ENCODE data around the gene FAM3C. TPM values are rescaled to one million over a fixed set of nuclear protein-coding genes. Genes with fewer than 3 reads are reported as not detected.

The FAM3C gene
- total RNA-seq, 2 donors from 2014 or later: 33.6 to 69.3 TPM

DNA sequence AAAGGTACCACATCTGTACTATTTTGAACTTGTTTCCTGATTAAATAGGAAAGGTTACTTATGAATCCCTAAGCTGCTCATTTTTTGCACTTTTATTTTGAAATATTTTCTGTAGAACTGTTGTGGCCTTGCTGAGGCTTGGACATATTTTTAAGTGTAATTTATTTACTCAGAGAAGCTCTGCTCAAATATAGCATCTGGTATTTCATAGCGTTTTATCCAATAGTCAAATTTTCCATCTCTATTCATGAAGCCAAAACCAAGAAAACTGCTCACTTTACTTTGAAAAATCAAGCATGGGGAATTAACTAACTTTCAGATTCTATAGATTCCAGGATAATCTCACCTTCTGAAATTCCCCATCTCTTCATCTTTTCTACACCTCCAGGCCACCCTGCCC lies 6.6 kb upstream of the FAM3C start:
- WGBS, 2 donors: 44 to 50% methylated on average over 1 of the region's 1 CpG
- TF ChIP-seq POLR2A (IDR thresholded peaks at IDR 0.05) (no peak), CTCF (IDR thresholded peaks at IDR 0.05) (no peak)
- Histone ChIP-seq H3K27ac (no peak overlapping the region), H3K9me3 (no peaks in the 10 kb centered on the region), H3K27me3 (no peaks in the 10 kb centered on the region), H3K4me3 (no peak overlapping the region), H3K4me1 (peaks cover 10% of the 10 kb centered on the region), H3K36me3 (replicated peaks in 1 of 2; ENCODE audit: insufficient read depth in 1 of 2, low read depth in 2 of 2) (no peaks in the 10 kb centered on the region)
- DNase-seq (no peak), ATAC-seq (no peak)
- intact Hi-C loops (cut with DNase I): no loop called here

- peaks cover 18% of the 10 kb centered on the region for H3K4me1 ChIP-seq
- H3K9me3 ChIP-seq: no peaks in the 10 kb centered on the region
- 59 to 70% methylated on average over 3 of the region's 3 CpGs for WGBS, 2 donors
- TF ChIP-seq CTCF (IDR thresholded peaks at IDR 0.05) (no peak), POLR2A (IDR thresholded peaks at IDR 0.05) (no peak)
- H3K36me3 ChIP-seq (replicated peaks in 1 of 2; ENCODE audit: insufficient read depth in 1 of 2, low read depth in 2 of 2): no peaks in the 10 kb centered on the region
- intact Hi-C loops (cut with DNase I): no loop called here
- H3K4me3 ChIP-seq: no peak overlapping the region
- no peak for ATAC-seq
- DNase-seq: no peak
- no peak overlapping the region for H3K27ac ChIP-seq
- H3K27me3 ChIP-seq: no peaks in the 10 kb centered on the region
Observed at GRCh38 chr7:121401896-121402295, 5.8 kb upstream of the FAM3C start.

DNA sequence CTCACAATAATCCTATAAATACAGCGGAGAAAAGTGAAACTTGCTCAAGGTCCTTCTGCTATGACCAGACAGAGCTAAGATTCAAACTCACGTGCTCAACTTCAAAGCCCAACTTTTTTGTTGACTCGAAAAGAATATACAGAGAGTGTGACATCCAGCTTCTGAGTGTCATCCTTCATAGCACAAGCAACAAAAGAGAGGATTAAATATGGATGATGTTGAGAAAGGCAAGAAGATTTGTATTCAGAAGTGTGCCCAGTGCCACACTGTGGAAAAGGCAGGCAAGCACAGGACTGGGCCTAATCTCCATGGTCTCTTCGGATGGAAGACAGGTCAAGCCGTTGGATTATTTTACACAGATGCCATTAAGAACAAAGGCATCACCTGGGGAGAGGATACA lies 2.1 kb upstream of the FAM3C start:
- H3K27me3 ChIP-seq: no peaks in the 10 kb centered on the region
- no peak overlapping the region for H3K4me3 ChIP-seq
- no peaks in the 10 kb centered on the region for H3K9me3 ChIP-seq
- ATAC-seq (peak; percentile 10), DNase-seq (peak; percentile 50 to 67 (median 60))
- WGBS, 2 donors: 14 to 20% methylated on average over 5 of the region's 5 CpGs
- intact Hi-C loops (cut with DNase I): no loop called here
- peak overlapping the region; percentile 30 to 95 (median 92) for H3K27ac ChIP-seq
- no peaks in the 10 kb centered on the region for H3K36me3 ChIP-seq (replicated peaks in 1 of 2; ENCODE audit: insufficient read depth in 1 of 2, low read depth in 2 of 2)
- TF ChIP-seq POLR2A (IDR thresholded peaks at IDR 0.05) (no peak), CTCF (IDR thresholded peaks at IDR 0.05) (peak in 6 of 7 experiments; percentile 35 to 79 (median 65))
- peaks cover 40% of the 10 kb centered on the region for H3K4me1 ChIP-seq

DNA sequence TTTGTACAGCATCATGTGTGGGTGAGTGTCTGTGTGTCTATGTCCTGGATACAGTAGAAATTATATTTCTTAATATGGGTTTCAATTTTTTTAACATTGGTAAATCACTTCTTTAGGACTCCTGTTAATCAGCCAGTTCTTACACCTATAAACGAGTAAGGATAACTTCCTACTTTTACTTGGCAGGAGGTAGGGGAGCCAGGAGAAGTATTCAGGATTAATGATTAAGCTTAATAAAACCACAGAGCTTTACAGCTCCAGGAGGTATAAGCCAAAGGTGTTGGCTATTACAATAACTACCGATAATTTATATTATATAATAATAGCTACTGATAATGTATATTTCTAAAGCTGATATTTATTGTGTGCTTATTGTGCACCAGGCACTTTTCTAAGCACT lies 1.7 kb upstream of the FAM3C start:
- Histone ChIP-seq H3K27ac (peak overlapping the region; percentile 62 to 95 (median 92)), H3K27me3 (no peaks in the 10 kb centered on the region), H3K36me3 (replicated peaks in 1 of 2; ENCODE audit: insufficient read depth in 1 of 2, low read depth in 2 of 2) (no peaks in the 10 kb centered on the region), H3K9me3 (no peaks in the 10 kb centered on the region), H3K4me1 (peaks cover 40% of the 10 kb centered on the region), H3K4me3 (no peak overlapping the region)
- TF ChIP-seq POLR2A (IDR thresholded peaks at IDR 0.05): no peak
- no peak for TF ChIP-seq CTCF (IDR thresholded peaks at IDR 0.05)
- ATAC-seq: peak; percentile 53
- intact Hi-C loops (cut with DNase I): no loop called here
- WGBS, 2 donors: 13 to 14% methylated on average over 2 of the region's 2 CpGs
- DNase-seq: peak in 1 of 4 donors; percentile 16

DNA sequence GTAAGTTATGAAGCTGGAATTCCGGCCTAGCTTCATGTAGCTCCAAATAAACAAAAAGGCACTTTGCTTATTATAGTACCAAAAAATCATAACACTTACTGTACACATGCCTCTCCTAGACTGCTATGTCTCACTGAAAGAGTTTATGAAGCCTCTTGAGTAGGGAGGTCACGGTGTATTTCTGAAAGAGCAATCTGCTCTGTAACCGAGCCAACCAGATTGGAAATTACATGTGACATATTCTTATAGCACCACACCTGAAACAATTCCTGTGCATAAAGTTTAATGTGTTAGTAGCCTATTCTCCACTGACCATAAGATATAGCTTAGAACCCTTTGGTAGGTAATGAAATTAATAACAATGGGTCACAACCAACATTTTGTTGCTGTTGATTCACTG lies 1.3 kb upstream of the FAM3C start:
- Histone ChIP-seq H3K4me3 (no peak overlapping the region), H3K4me1 (peaks cover 40% of the 10 kb centered on the region), H3K9me3 (no peaks in the 10 kb centered on the region), H3K27ac (peak overlapping the region; percentile 62 to 95 (median 92)), H3K36me3 (replicated peaks in 1 of 2; ENCODE audit: insufficient read depth in 1 of 2, low read depth in 2 of 2) (no peaks in the 10 kb centered on the region), H3K27me3 (no peaks in the 10 kb centered on the region)
- no peak for ATAC-seq
- 31 to 34% methylated on average over 3 of the region's 3 CpGs for WGBS, 2 donors
- intact Hi-C loops (cut with DNase I): no loop called here
- TF ChIP-seq POLR2A (IDR thresholded peaks at IDR 0.05) (no peak), CTCF (IDR thresholded peaks at IDR 0.05) (no peak)
- DNase-seq: no peak
